A673 (cell line): Measurements from ENCODE around the gene SECTM1. TPM values are rescaled to one million over a fixed set of nuclear protein-coding genes. Genes with fewer than 3 reads are reported as not detected.
"Not testable (repeated sequence)": the region's sequence is repeated elsewhere in the genome, so short reads cannot be mapped to it uniquely, and the experiment has no call there.

Source experiments
- BruUV-seq: library from RNA; stranded (reverse); fragments of 400-500 nt; replicated peaks from 2 replicates; lab custom pipeline; 2021; lab: Mats Ljungman, UMichigan
- CTCF ChIA-PET: fragments of 300-600 bp; sonication (Branson Sonifier 250); formaldehyde crosslinking; loops from one replicate; lab custom pipeline; 2022; ENCODE audit warnings: antibody characterized with exemption; lab: Charles Lee
- POLR2A ChIA-PET: fragments of 300-600 bp; sonication (Branson Sonifier 250); formaldehyde crosslinking; loops from one replicate; lab custom pipeline; 2022; ENCODE audit warnings: antibody characterized with exemption; ENCODE audit not compliant: low non-redundant PET; lab: Charles Lee
- DNase-seq: peaks from one replicate; pipeline ENCODE4 v3.0.0-alpha.2; 2015; ENCODE audit warnings: low spot score
- H3K27ac ChIP-seq: fragments of 200-600 bp; sonication (generic); 2 replicates; pipeline ENCODE4 v1.5.1; 2016; ENCODE audit warnings: mixed run types, low read depth, mild to moderate bottlenecking, mixed read lengths, antibody characterized with exemption, low read length; ENCODE audit not compliant: poor library complexity, severe bottlenecking
- H3K27me3 ChIP-seq: fragments of 200-600 bp; sonication (generic); replicated peaks from 2 replicates; pipeline ENCODE4 v1.6.1; 2017; ENCODE audit warnings: mixed run types, low read depth, mild to moderate bottlenecking, mixed read lengths, antibody characterized with exemption, low read length; ENCODE audit not compliant: insufficient read depth, poor library complexity
- H3K36me3 ChIP-seq: fragments of 200-600 bp; sonication (generic); 2 replicates; pipeline ENCODE4 v1.6.1; 2016; ENCODE audit warnings: mixed run types, mild to moderate bottlenecking, mixed read lengths, antibody characterized with exemption, low read length; ENCODE audit not compliant: insufficient read depth, poor library complexity, severe bottlenecking
- H3K4me1 ChIP-seq: fragments of 200-600 bp; sonication (generic); 2 replicates; pipeline ENCODE4 v1.6.1; 2017; ENCODE audit warnings: mixed run types, mild to moderate bottlenecking, mixed read lengths, antibody characterized with exemption, low read length; ENCODE audit not compliant: insufficient read depth, poor library complexity, severe bottlenecking
- H3K4me3 ChIP-seq: fragments of 200-600 bp; sonication (generic); 2 replicates; pipeline ENCODE4 v1.5.1; 2016; ENCODE audit warnings: low read depth, mixed run types, mild to moderate bottlenecking, mixed read lengths, low read length; ENCODE audit not compliant: poor library complexity, severe bottlenecking
- H3K9me3 ChIP-seq: fragments of 200-600 bp; sonication (generic); 2 replicates; pipeline ENCODE4 v1.6.1; 2016; ENCODE audit warnings: mixed run types, low read depth, mild to moderate bottlenecking, mixed read lengths, antibody characterized with exemption, low read length; ENCODE audit not compliant: poor library complexity, severe bottlenecking
- CTCF ChIP-seq: fragments of 300-800, 200-600 bp; sonication (generic); conservative IDR thresholded peaks from 2 replicates; pipeline ENCODE4 v1.5.1; 2017; ENCODE audit warnings: low read depth, mild to moderate bottlenecking, antibody characterized with exemption, low read length, moderate library complexity, mixed read lengths
- EZH2 ChIP-seq: fragments of 200-600 bp; sonication (generic); IDR thresholded peaks from 2 replicates; pipeline ENCODE4 v1.6.1; 2017; ENCODE audit warnings: borderline replicate concordance, low read depth, mild to moderate bottlenecking, mixed read lengths, antibody characterized with exemption, low read length; ENCODE audit not compliant: poor library complexity, severe bottlenecking
- intact Hi-C: fragments of 100-400 bp; cut with micrococcal nuclease; formaldehyde crosslinking; loops from one replicate; pipeline ENCODE4 v1.10.0; 2022; ENCODE audit not compliant: unreplicated experiment
- total RNA-seq: library from RNA; stranded (reverse); gene quantifications from 2 replicates; pipeline ENCODE4 v1.2.3, GENCODE V29; 2021

The SECTM1 gene
- total RNA-seq, 1 experiment from 2014 or later, result 1.4 TPM

GRCh38 chr17:82348866-82349265 is 15.3 kb upstream of the SECTM1 start:
- Histone ChIP-seq H3K9me3 (no peaks in the 10 kb centered on the region), H3K4me1 (peaks cover 17% of the 10 kb centered on the region), H3K27me3 (no peaks in the 10 kb centered on the region), H3K36me3 (no peaks in the 10 kb centered on the region), H3K4me3 (no peak overlapping the region), H3K27ac (no peak overlapping the region)
- BruUV-seq, result no TSS peak
- no peak for DNase-seq
- intact Hi-C loops, result no loop called here
- POLR2A ChIA-PET, result no interaction called here
- CTCF ChIA-PET, result no interaction called here
- TF ChIP-seq CTCF, result no peak
- TF ChIP-seq EZH2, result no peak

DNA sequence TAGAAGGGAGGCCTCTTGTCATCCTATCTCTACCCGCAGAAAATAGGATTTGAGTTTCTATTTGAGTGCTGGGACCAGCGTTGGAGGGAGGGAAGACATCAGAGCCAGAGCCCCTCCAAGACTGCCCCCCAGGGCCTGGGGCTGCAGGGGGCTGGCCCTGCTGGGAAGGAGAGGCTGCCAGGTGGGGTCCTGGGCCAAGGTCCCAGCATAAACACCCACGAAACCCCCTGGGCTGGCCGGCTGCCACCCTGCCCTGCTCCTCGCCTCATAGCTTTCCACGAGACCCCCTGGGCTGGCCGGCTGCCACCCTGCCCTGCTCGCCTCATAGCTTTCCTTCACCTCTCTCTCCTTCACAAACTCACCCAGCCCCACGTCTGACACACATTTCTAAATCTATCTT is 14.9 kb upstream of the SECTM1 start:
- CTCF ChIA-PET, result no interaction called here
- no TSS peak for BruUV-seq
- no peak for DNase-seq
- no peak for TF ChIP-seq CTCF
- TF ChIP-seq EZH2, result no peak
- Histone ChIP-seq H3K27ac (no peak overlapping the region), H3K4me3 (no peak overlapping the region), H3K4me1 (peaks cover 17% of the 10 kb centered on the region), H3K27me3 (no peaks in the 10 kb centered on the region), H3K9me3 (no peaks in the 10 kb centered on the region), H3K36me3 (no peaks in the 10 kb centered on the region)
- intact Hi-C loops, result no loop called here
- POLR2A ChIA-PET, result no interaction called here

GRCh38 chr17:82347994-82348393 is 14.4 kb upstream of the SECTM1 start:
- intact Hi-C loops, H3K36me3 ChIP-seq, BruUV-seq, H3K9me3 ChIP-seq, H3K4me3 ChIP-seq, H3K27ac ChIP-seq, POLR2A ChIA-PET, DNase-seq, H3K27me3 ChIP-seq, CTCF ChIA-PET: not testable (repeated sequence)
- peaks cover 17% of the 10 kb centered on the region for H3K4me1 ChIP-seq
